H9 (cell line): ENCODE measurements around the gene PCDH11Y. TPM values are rescaled to one million over a fixed set of nuclear protein-coding genes. Genes with fewer than 3 reads are reported as not detected.
"Not testable (repeated sequence)": the region's sequence is repeated elsewhere in the genome, so short reads cannot be mapped to it uniquely, and the experiment has no call there.

Experiments used
- DNase-seq: peaks from one replicate; pipeline ENCODE4 v3.0.0-alpha.2; 2017
- H2AFZ ChIP-seq: one replicate; pipeline ENCODE4 v1.6.1; 2013; ENCODE audit warnings: mild to moderate bottlenecking, low read length, control low read depth, moderate library complexity
- H2AK5ac ChIP-seq: 2 replicates; pipeline ENCODE4 v1.6.1; 2013; ENCODE audit warnings: low read length, control low read depth, mixed read lengths; ENCODE audit not compliant: insufficient read length
- H2BK120ac ChIP-seq: one replicate; pipeline ENCODE4 v1.6.1; 2013; ENCODE audit warnings: low read depth, mild to moderate bottlenecking, low read length, control low read depth, inconsistent platforms; ENCODE audit not compliant: poor library complexity, severe bottlenecking
- H2BK12ac ChIP-seq: 2 replicates; pipeline ENCODE4 v1.6.1; 2013; ENCODE audit warnings: low read length, control low read depth, mixed read lengths, low read depth; ENCODE audit not compliant: insufficient read length
- H2BK15ac ChIP-seq: 2 replicates; pipeline ENCODE4 v1.6.1; 2013; ENCODE audit warnings: low read depth, low read length, control low read depth
- H2BK20ac ChIP-seq: one replicate; pipeline ENCODE4 v1.6.1; 2013; ENCODE audit warnings: low read depth, mild to moderate bottlenecking, low read length, control low read depth, inconsistent platforms; ENCODE audit not compliant: poor library complexity, severe bottlenecking
- H2BK5ac ChIP-seq: 2 replicates; pipeline ENCODE4 v1.6.1; 2013; ENCODE audit warnings: low read length, control low read depth, mixed read lengths; ENCODE audit not compliant: insufficient read length
- H3K14ac ChIP-seq: 2 replicates; pipeline ENCODE4 v1.6.1; 2013; ENCODE audit warnings: low read length, control low read depth; ENCODE audit not compliant: insufficient read depth
- H3K18ac ChIP-seq: 2 replicates; pipeline ENCODE4 v1.6.1; 2013; ENCODE audit warnings: low read depth, mild to moderate bottlenecking, mixed read lengths, low read length, control low read depth; ENCODE audit not compliant: insufficient read length
- H3K23ac ChIP-seq: 2 replicates; pipeline ENCODE4 v1.6.1; 2013; ENCODE audit warnings: low read length, control low read depth, mixed read lengths, low read depth; ENCODE audit not compliant: insufficient read length
- H3K23me2 ChIP-seq: 2 replicates; pipeline ENCODE4 v1.6.1; 2013; ENCODE audit warnings: low read depth, mild to moderate bottlenecking, mixed read lengths, low read length, control low read depth; ENCODE audit not compliant: insufficient read length, poor library complexity, severe bottlenecking
- H3K27ac ChIP-seq: 2 replicates; pipeline ENCODE4 v1.5.1; 2013; ENCODE audit warnings: low read length, control low read depth, mixed read lengths, low read depth; ENCODE audit not compliant: insufficient read length
- H3K27me3 ChIP-seq: 2 replicates; pipeline ENCODE4 v1.6.1; 2013; ENCODE audit warnings: low read length, control low read depth, inconsistent platforms; ENCODE audit not compliant: insufficient read depth
- H3K4ac ChIP-seq: 2 replicates; pipeline ENCODE4 v1.6.1; 2013; ENCODE audit warnings: low read depth, mild to moderate bottlenecking, control low read depth, inconsistent platforms, low read length, moderate library complexity
- H3K4me1 ChIP-seq: 2 replicates; pipeline ENCODE4 v1.6.1; 2013; ENCODE audit warnings: low read length, control low read depth, inconsistent platforms; ENCODE audit not compliant: insufficient read depth
- H3K4me2 ChIP-seq: 2 replicates; pipeline ENCODE4 v1.6.1; 2013; ENCODE audit warnings: low read length, control low read depth, mixed read lengths; ENCODE audit not compliant: insufficient read length, insufficient read depth
- H3K56ac ChIP-seq: 2 replicates; pipeline ENCODE4 v1.6.1; 2013; ENCODE audit warnings: low read depth, mild to moderate bottlenecking, mixed read lengths, low read length, control low read depth; ENCODE audit not compliant: insufficient read length
- H3K79me1 ChIP-seq: 2 replicates; pipeline ENCODE4 v1.6.1; 2013; ENCODE audit warnings: low read depth, mild to moderate bottlenecking, moderate library complexity, low read length, control low read depth, inconsistent platforms; ENCODE audit not compliant: insufficient read depth, poor library complexity, severe bottlenecking
- H3K79me2 ChIP-seq: 2 replicates; pipeline ENCODE4 v1.6.1; 2013; ENCODE audit warnings: low read length, control low read depth, inconsistent platforms; ENCODE audit not compliant: insufficient read depth
- H3K9ac ChIP-seq: 2 replicates; pipeline ENCODE4 v1.6.1; 2013; ENCODE audit warnings: low read length, control low read depth, mixed read lengths; ENCODE audit not compliant: insufficient read length; ENCODE audit errors: extremely low read depth
- H3K9me3 ChIP-seq: one replicate; pipeline ENCODE4 v1.6.1; 2013; ENCODE audit warnings: low read depth, low read length, inconsistent platforms; ENCODE audit not compliant: control insufficient read depth
- H3T11ph ChIP-seq: one replicate; pipeline ENCODE4 v1.6.1; 2013; ENCODE audit warnings: mild to moderate bottlenecking, low read length, control low read depth, inconsistent platforms
- H4K20me1 ChIP-seq: one replicate; pipeline ENCODE4 v1.6.1; 2013; ENCODE audit not compliant: control insufficient read depth, insufficient read length, insufficient read depth
- H4K5ac ChIP-seq: 2 replicates; pipeline ENCODE4 v1.6.1; 2013; ENCODE audit warnings: low read depth, mild to moderate bottlenecking, mixed read lengths, low read length, control low read depth; ENCODE audit not compliant: insufficient read length
- H4K8ac ChIP-seq: replicated peaks from 2 replicates; pipeline ENCODE4 v1.6.1; 2013; ENCODE audit warnings: low read length, control low read depth, mixed read lengths, low read depth; ENCODE audit not compliant: insufficient read length
- H4K91ac ChIP-seq: 2 replicates; pipeline ENCODE4 v1.6.1; 2013; ENCODE audit warnings: low read depth, mild to moderate bottlenecking, moderate library complexity, mixed read lengths, low read length, control low read depth; ENCODE audit not compliant: insufficient read length
- H3K27ac Mint-ChIP-seq, 3 experiments: 2 replicates in 2 of 3; 3 replicates in 1 of 3; pipeline ENCODE4 v1.8.0; 2020 to 2021; ENCODE audit warnings: mixed read lengths in 3 of 3, mild to moderate bottlenecking in 1 of 3, moderate library complexity in 1 of 3
- H3K27me3 Mint-ChIP-seq: 2 replicates; pipeline ENCODE4 v1.8.0; 2021; ENCODE audit warnings: low read depth, mild to moderate bottlenecking, moderate library complexity, mixed read lengths
- H3K36me3 Mint-ChIP-seq, 3 experiments: 2 replicates in 2 of 3; 3 replicates in 1 of 3; pipeline ENCODE4 v1.8.0; 2020 to 2021; ENCODE audit warnings: low read depth in 3 of 3, mixed read lengths in 3 of 3; ENCODE audit not compliant: insufficient read depth in 1 of 3
- H3K4me1 Mint-ChIP-seq, 2 experiments: 2 replicates each; pipeline ENCODE4 v1.8.0; 2020; ENCODE audit warnings: mixed read lengths in 2 of 2
- H3K4me3 Mint-ChIP-seq, 2 experiments: 2 replicates in 1 of 2; 3 replicates in 1 of 2; pipeline ENCODE4 v1.8.0; 2020 to 2021; ENCODE audit warnings: mild to moderate bottlenecking in 2 of 2, mixed read lengths in 2 of 2, moderate library complexity in 1 of 2
- H3K9me3 Mint-ChIP-seq, 2 experiments: 2 replicates in 1 of 2; 3 replicates in 1 of 2; pipeline ENCODE4 v1.8.0; 2020; ENCODE audit warnings: mild to moderate bottlenecking in 2 of 2, mixed read lengths in 2 of 2, moderate library complexity in 1 of 2
- WGBS: extraction: QIAGEN DNeasy Blood & Tissue Kit; methylation state at CpG from one replicate; pipeline ENCODE4 v1.1.7; 2013; ENCODE audit warnings: missing lambda C conversion rate, low lambda C conversion rate, mixed read lengths; ENCODE audit not compliant: insufficient read length; ENCODE audit errors: extremely low coverage; 5-methylcytosine and 5-hydroxymethylcytosine counted together
- total RNA-seq: library from RNA; stranded (reverse); gene quantifications from 2 replicates; pipeline ENCODE4 v1.2.1, GENCODE V29; 2021

PCDH11Y gene
- total RNA-seq, 1 experiment from 2014 or later: 1.4 TPM

- H3K23ac ChIP-seq, H2BK12ac ChIP-seq, H3K9me3 Mint-ChIP-seq, DNase-seq, H3K27me3 ChIP-seq, H3K79me2 ChIP-seq, H3K23me2 ChIP-seq, H3K4me2 ChIP-seq, H3K4me1 ChIP-seq, H3K9ac ChIP-seq, H3K4me1 Mint-ChIP-seq, H3K4me3 Mint-ChIP-seq, H3K4ac ChIP-seq, H2AK5ac ChIP-seq, H2BK5ac ChIP-seq, H3K27ac ChIP-seq, H3K56ac ChIP-seq, H3K27ac Mint-ChIP-seq, H3T11ph ChIP-seq, H4K91ac ChIP-seq, H4K5ac ChIP-seq, H3K9me3 ChIP-seq, H3K79me1 ChIP-seq, H3K18ac ChIP-seq, H2BK20ac ChIP-seq, H4K20me1 ChIP-seq, H3K14ac ChIP-seq, H2BK15ac ChIP-seq, H4K8ac ChIP-seq, H3K36me3 Mint-ChIP-seq, H3K27me3 Mint-ChIP-seq, H2BK120ac ChIP-seq, H2AFZ ChIP-seq: not testable (repeated sequence)
- no CpG with 5 or more reads among the region's 2 CpGs for WGBS
Observed at GRCh38 chrY:5679265-5679664, 679.2 kb downstream of the PCDH11Y start.

- H3K4me3 Mint-ChIP-seq, H3K56ac ChIP-seq, H3K4me2 ChIP-seq, H2BK15ac ChIP-seq, H3K79me1 ChIP-seq, H3K79me2 ChIP-seq, H3K14ac ChIP-seq, H3K9me3 ChIP-seq, H3K27me3 Mint-ChIP-seq, H3K36me3 Mint-ChIP-seq, H3K4me1 Mint-ChIP-seq, H4K5ac ChIP-seq, H2BK5ac ChIP-seq, H3K27ac ChIP-seq, H3K23ac ChIP-seq, H2BK120ac ChIP-seq, H3K23me2 ChIP-seq, H3K4me1 ChIP-seq, H3K27me3 ChIP-seq, H3K27ac Mint-ChIP-seq, H3K9ac ChIP-seq, H3T11ph ChIP-seq, H2BK12ac ChIP-seq, H4K8ac ChIP-seq, DNase-seq, H4K20me1 ChIP-seq, H3K18ac ChIP-seq, H2AK5ac ChIP-seq, H2AFZ ChIP-seq, H2BK20ac ChIP-seq, H3K4ac ChIP-seq, H3K9me3 Mint-ChIP-seq, H4K91ac ChIP-seq: not testable (repeated sequence)
- no CpG with 5 or more reads among the region's 5 CpGs for WGBS
Observed at GRCh38 chrY:5708727-5709126, 708.6 kb downstream of the PCDH11Y start.
